H1 (cell line): ENCODE measurements around the gene AP2A2. TPM values are rescaled to one million over a fixed set of nuclear protein-coding genes. Genes with fewer than 3 reads are reported as not detected.

ENCODE experiments used
- CTCF ChIA-PET: fragments of 300-600 bp; sonication (Branson Sonifier 250); formaldehyde crosslinking; loops from one replicate; lab custom pipeline; 2021; ENCODE audit not compliant: partially characterized antibody; lab: Charles Lee
- POLR2A ChIA-PET: fragments of 300-600 bp; sonication (Branson Sonifier 250); formaldehyde crosslinking; loops from one replicate; lab custom pipeline; 2021; ENCODE audit warnings: inconsistent platforms; ENCODE audit not compliant: partially characterized antibody; lab: Charles Lee
- DNase-seq, 2 experiments: peaks; one replicate each; pipeline versions ENCODE4 v3.0.0 to v3.0.0-alpha.2; 2010 to 2022; ENCODE audit warnings: low spot score in 2 of 2, low read depth in 1 of 2, mixed read lengths in 1 of 2
- FAIRE-seq: peaks from 2 replicates; lab custom pipeline; 2011; peaks lifted over from hg19 to GRCh38; lab: Jason Lieb, UNC
- H2AFZ ChIP-seq: 2 replicates; pipeline ENCODE4 v1.8.1; 2012; ENCODE audit warnings: low read length, inconsistent platforms
- H2AK5ac ChIP-seq: 2 replicates; pipeline ENCODE4 v1.6.1; 2013; ENCODE audit warnings: low read depth, low read length
- H2BK120ac ChIP-seq: replicated peaks from 2 replicates; pipeline ENCODE3; 2013; ENCODE audit warnings: low read depth, low read length, inconsistent platforms
- H2BK12ac ChIP-seq: 2 replicates; pipeline ENCODE4 v1.6.1; 2013; ENCODE audit warnings: low read depth, low read length
- H2BK15ac ChIP-seq: 2 replicates; pipeline ENCODE4 v1.6.1; 2013; ENCODE audit warnings: low read length
- H2BK20ac ChIP-seq: 2 replicates; pipeline ENCODE4 v1.6.1; 2013; ENCODE audit warnings: low read length
- H2BK5ac ChIP-seq: 2 replicates; pipeline ENCODE4 v1.6.1; 2013; ENCODE audit warnings: low read depth, low read length
- H3K14ac ChIP-seq: 2 replicates; pipeline ENCODE4 v1.6.1; 2013; ENCODE audit warnings: inconsistent platforms; ENCODE audit not compliant: insufficient read length
- H3K18ac ChIP-seq: 2 replicates; pipeline ENCODE4 v1.6.1; 2013; ENCODE audit warnings: low read length; ENCODE audit errors: extremely low read depth
- H3K23ac ChIP-seq: 2 replicates; pipeline ENCODE4 v1.6.1; 2013; ENCODE audit warnings: inconsistent platforms; ENCODE audit not compliant: insufficient read length
- H3K23me2 ChIP-seq: 2 replicates; pipeline ENCODE4 v1.6.1; 2013; ENCODE audit warnings: low read depth, low read length
- H3K27ac ChIP-seq: 2 replicates; pipeline ENCODE4 v1.6.1; 2011; ENCODE audit warnings: low read depth, low read length, inconsistent platforms
- H3K27me3 ChIP-seq, 4 experiments: replicated peaks in 1 of 4; 1 replicate in 1 of 4; 2 replicates in 3 of 4; pipeline versions ENCODE4 v1.6.1 to v1.8.1; 2011 to 2013; ENCODE audit warnings: low read length in 3 of 4, mild to moderate bottlenecking in 3 of 4, inconsistent platforms in 2 of 4, mixed read lengths in 2 of 4, moderate library complexity in 1 of 4; ENCODE audit not compliant: control insufficient read depth in 3 of 4, insufficient read depth in 3 of 4; ENCODE audit errors: extremely low read depth in 1 of 4
- H3K36me3 ChIP-seq, 4 experiments: 2 replicates each; pipeline versions ENCODE4 v1.6.1 to v1.8.1; 2011 to 2013; ENCODE audit warnings: mild to moderate bottlenecking in 4 of 4, low read length in 3 of 4, moderate library complexity in 2 of 4, control low read depth in 1 of 4, inconsistent platforms in 1 of 4; ENCODE audit not compliant: insufficient read depth in 4 of 4, control insufficient read depth in 2 of 4
- H3K4ac ChIP-seq: replicated peaks from 2 replicates; pipeline ENCODE3; 2013; ENCODE audit warnings: low read length, low read depth, mixed read lengths, inconsistent platforms; ENCODE audit not compliant: insufficient read length
- H3K4me1 ChIP-seq, 4 experiments: replicated peaks in 1 of 4; 1 replicate in 1 of 4; 2 replicates in 3 of 4; pipeline versions ENCODE4 v1.6.1 to v1.8.1; 2011 to 2013; ENCODE audit warnings: low read length in 3 of 4, inconsistent platforms in 2 of 4, mixed read lengths in 1 of 4; ENCODE audit not compliant: insufficient read depth in 4 of 4, control insufficient read depth in 3 of 4
- H3K4me2 ChIP-seq, 2 experiments: 2 replicates each; pipeline versions ENCODE4 v1.6.1 to v1.8.1; 2011 to 2013; ENCODE audit warnings: low read depth in 2 of 2, low read length in 2 of 2, control low read depth in 1 of 2, inconsistent platforms in 1 of 2, mild to moderate bottlenecking in 1 of 2; ENCODE audit not compliant: insufficient read depth in 1 of 2
- H3K4me3 ChIP-seq, 4 experiments: fragments of 200-600, 300-600 bp in 1 of 4; sonication (generic), shearing (Covaris generic), sonication (Bioruptor Twin) in 1 of 4; 2 replicates each; pipeline versions ENCODE4 v1.5.1 to v1.8.1; 2011 to 2016; ENCODE audit warnings: low read length in 4 of 4, low read depth in 3 of 4, control low read depth in 2 of 4, inconsistent platforms in 2 of 4, mild to moderate bottlenecking in 2 of 4, mixed read lengths in 1 of 4, moderate library complexity in 1 of 4; ENCODE audit not compliant: insufficient read depth in 2 of 4; ENCODE audit errors: extremely low read depth in 1 of 4
- H3K56ac ChIP-seq: replicated peaks from 2 replicates; pipeline ENCODE3; 2013; ENCODE audit warnings: low read depth, mild to moderate bottlenecking, mixed read lengths, low read length, inconsistent platforms; ENCODE audit not compliant: insufficient read length
- H3K79me1 ChIP-seq: 2 replicates; pipeline ENCODE4 v1.6.1; 2013; ENCODE audit warnings: low read depth, low read length, control low read depth
- H3K79me2 ChIP-seq, 2 experiments: 2 replicates each; pipeline versions ENCODE4 v1.6.1 to v1.8.1; 2012 to 2013; ENCODE audit warnings: low read length in 2 of 2, mild to moderate bottlenecking in 2 of 2, inconsistent platforms in 1 of 2; ENCODE audit not compliant: insufficient read depth in 2 of 2, control insufficient read depth in 1 of 2
- H3K9ac ChIP-seq, 4 experiments: replicated peaks in 1 of 4; 1 replicate in 1 of 4; 2 replicates in 3 of 4; pipeline versions ENCODE4 v1.6.1 to v1.8.1; 2011 to 2013; ENCODE audit warnings: low read depth in 3 of 4, low read length in 3 of 4, control low read depth in 2 of 4, mild to moderate bottlenecking in 2 of 4, moderate library complexity in 2 of 4, inconsistent platforms in 1 of 4; ENCODE audit errors: extremely low read depth in 1 of 4
- H3K9me3 ChIP-seq, 2 experiments: 2 replicates each; pipeline versions ENCODE4 v1.6.1 to v1.8.1; 2012 to 2013; ENCODE audit warnings: mild to moderate bottlenecking in 2 of 2, moderate library complexity in 2 of 2, control low read depth in 1 of 2, inconsistent platforms in 1 of 2, low read depth in 1 of 2, low read length in 1 of 2, mixed read lengths in 1 of 2; ENCODE audit not compliant: insufficient read depth in 2 of 2
- H4K20me1 ChIP-seq, 2 experiments: replicated peaks in 1 of 2; 2 replicates each; pipeline versions ENCODE3 to v1.8.1; 2011 to 2013; ENCODE audit warnings: inconsistent platforms in 2 of 2, low read length in 2 of 2, mild to moderate bottlenecking in 1 of 2; ENCODE audit not compliant: insufficient read depth in 2 of 2, control insufficient read depth in 1 of 2
- H4K5ac ChIP-seq: 2 replicates; pipeline ENCODE4 v1.6.1; 2013; ENCODE audit warnings: low read length, low read depth, mixed read lengths, inconsistent platforms; ENCODE audit not compliant: insufficient read length
- H4K8ac ChIP-seq: 2 replicates; pipeline ENCODE4 v1.8.0; 2013; ENCODE audit warnings: mild to moderate bottlenecking, moderate library complexity, low read length, inconsistent platforms; ENCODE audit not compliant: insufficient read depth; ENCODE audit errors: extremely low read depth
- H4K91ac ChIP-seq: replicated peaks from 2 replicates; pipeline ENCODE3; 2013; ENCODE audit warnings: low read length, mixed read lengths, inconsistent platforms; ENCODE audit not compliant: insufficient read length
- BCL11A ChIP-seq, 2 experiments: IDR thresholded peaks; one replicate each; pipeline ENCODE4 v1.6.1; 2011; ENCODE audit warnings: low read depth in 2 of 2, low read length in 2 of 2, mild to moderate bottlenecking in 2 of 2
- WGBS, 2 experiments: shearing (Covaris generic) in 1 of 2; methylation state at CpG; one replicate each; pipeline versions ENCODE4 v1.1.6 to v1.1.7; 2013 to 2015; ENCODE audit warnings: low lambda C conversion rate in 2 of 2, mixed read lengths in 2 of 2, inconsistent platforms in 1 of 2, low coverage in 1 of 2, missing lambda C conversion rate in 1 of 2; ENCODE audit not compliant: insufficient replicate concordance in 2 of 2, insufficient coverage in 1 of 2, insufficient read length in 1 of 2; ENCODE audit errors: extremely low coverage in 1 of 2, missing lambda C conversion rate in 1 of 2; 5-methylcytosine and 5-hydroxymethylcytosine counted together
- polyA plus RNA-seq, 7 experiments: library from polyadenylated mRNA; depleted of rRNA in 3 of 7; stranded (reverse) in 5 of 7; unstranded in 2 of 7; fragments of >200 nt in 5 of 7; fragments of 200-250 nt in 2 of 7; gene quantifications; 1 replicate in 5 of 7; 2 replicates in 1 of 7; 4 replicates in 1 of 7; pipeline versions ENCODE4 v1.2.1 to v1.2.3, GENCODE V29; 2011 to 2013; ENCODE audit warnings: missing spikeins in 2 of 7, mixed read lengths in 2 of 7
- total RNA-seq: library from RNA; stranded (reverse); fragmentation: NEBNext Ultra II Directional; extraction: Animal tissue kit (Norgen Biotek cat#: 25700); gene quantifications from 2 replicates; pipeline ENCODE4 v1.2.1, GENCODE V29; 2021

AP2A2 gene
- total and polyA plus RNA-seq, 2 of the 8 experiments (the other 6 are each of a cell fraction or from before 2014, with no cell fraction given), result 50.0 to 65.0 TPM

DNA sequence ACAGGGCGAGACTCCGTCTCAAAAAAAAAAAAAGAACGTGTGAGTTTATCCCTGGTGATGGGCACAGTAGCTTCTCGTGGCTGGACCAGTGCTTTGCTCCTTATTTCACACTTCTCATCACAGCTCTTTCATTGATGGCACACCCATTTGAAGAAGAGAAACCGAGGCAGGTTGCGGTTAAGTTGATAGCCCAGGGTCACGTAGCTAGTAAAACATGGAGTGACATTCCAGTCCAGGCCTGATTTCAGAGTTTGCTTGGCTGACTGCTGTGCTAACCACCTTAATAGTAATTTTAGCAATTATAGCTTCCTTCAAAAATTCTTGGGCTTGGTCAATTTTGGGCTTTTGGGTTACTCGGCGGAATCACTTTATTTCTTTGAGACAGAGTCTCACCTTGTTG, 25.8 kb downstream of the AP2A2 start:
- H3K27ac ChIP-seq, result no peak overlapping the region
- TF ChIP-seq BCL11A (IDR thresholded peaks at IDR 0.05; ENCODE audit: low read depth in 2 of 2, low read length in 2 of 2), result no peak

More for the DNA sequence above, 25.8 kb downstream of the AP2A2 start:
- no peak overlapping the region for H4K8ac ChIP-seq
- no peak overlapping the region for H3K18ac ChIP-seq
- H3K4me1 ChIP-seq, result peaks cover 0 to 19% (median 7%) of the 10 kb centered on the region in 4 experiments; a peak in 4 of 7 replicates
- no peak overlapping the region for H3K23ac ChIP-seq
- H3K36me3 ChIP-seq, result no peaks in the 10 kb centered on the region
- DNase-seq, result no peak
- no peak overlapping the region for H4K91ac ChIP-seq
- H2BK120ac ChIP-seq, result no peak overlapping the region
- no peak overlapping the region for H4K5ac ChIP-seq
- no peak overlapping the region for H2BK5ac ChIP-seq
- H3K56ac ChIP-seq, result no peak overlapping the region
- H3K79me1 ChIP-seq, result peaks cover 11% of the 10 kb centered on the region
- no peak overlapping the region for H3K4ac ChIP-seq
- FAIRE-seq, result no peak
- no peak overlapping the region for H2BK20ac ChIP-seq
- no peak overlapping the region for H3K4me2 ChIP-seq
- no peak overlapping the region for H2AFZ ChIP-seq
- H3K9ac ChIP-seq, result no peak overlapping the region
- no peak overlapping the region for H3K4me3 ChIP-seq
- H3K9me3 ChIP-seq, result no peaks in the 10 kb centered on the region
- WGBS, 2 experiments, result 89% methylated on average over 6 of the region's 9 CpGs; no CpG with 5 or more reads in 1 of the 2 experiments
- CTCF ChIA-PET, result interaction anchor here (0.6 to 2.9 kb wide), 7 partner anchors 11 to 701 kb away, joined by 3 to 19 read pairs (median 4); no protein-coding TSS in a partner anchor
- H3K27me3 ChIP-seq, result no peaks in the 10 kb centered on the region
- H3K79me2 ChIP-seq, result peaks cover 2 to 63% of the 10 kb centered on the region in 2 experiments; a peak in 3 of 4 replicates
- H2AK5ac ChIP-seq, result no peak overlapping the region
- no peak overlapping the region for H2BK15ac ChIP-seq
- POLR2A ChIA-PET, result interaction anchor here (0.6 to 1.6 kb wide), 7 partner anchors 11 to 93 kb away, joined by 3 to 5 read pairs (median 3); no protein-coding TSS in a partner anchor
- no peak overlapping the region for H2BK12ac ChIP-seq
- H4K20me1 ChIP-seq, result peaks cover 2 to 14% of the 10 kb centered on the region in 2 experiments
- H3K14ac ChIP-seq, result no peak overlapping the region
- H3K23me2 ChIP-seq, result peaks cover 2% of the 10 kb centered on the region; the same call in 1 of the 2 replicates
